Measurements from ENCODE around the gene TAS2R60.
"Not testable (repeated sequence)": the region's sequence is repeated elsewhere in the genome, so short reads cannot be mapped to it uniquely, and the experiment has no call there.

Gene TAS2R60

GRCh38 chr7:143411976-143412708 lies 31.1 kb upstream of the TAS2R60 start:
- DNase-seq: no peak

GRCh38 chr7:143413123-143413522 lies 30.1 kb upstream of the TAS2R60 start:
- DNase-seq: no peak

DNA sequence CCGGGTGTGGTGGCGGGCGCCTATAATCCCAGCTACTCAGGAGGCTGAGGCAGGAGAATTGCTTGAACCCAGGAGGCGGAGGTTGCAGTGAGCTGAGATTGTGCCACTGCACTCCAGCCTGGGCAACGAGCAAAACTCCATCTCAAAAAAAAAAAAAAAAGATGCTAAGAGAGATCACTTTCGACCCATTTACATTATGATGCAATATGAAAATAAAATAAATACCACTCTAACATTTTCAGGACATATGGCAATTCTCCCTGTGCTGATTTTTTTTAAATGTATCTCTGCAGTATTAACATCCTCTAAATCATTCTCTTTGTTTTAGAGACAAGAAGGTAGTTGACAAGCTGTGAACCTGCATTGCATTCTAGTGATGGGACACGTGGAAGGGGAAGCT lies 28.0 kb upstream of the TAS2R60 start:
- DNase-seq: not testable (repeated sequence)

DNA sequence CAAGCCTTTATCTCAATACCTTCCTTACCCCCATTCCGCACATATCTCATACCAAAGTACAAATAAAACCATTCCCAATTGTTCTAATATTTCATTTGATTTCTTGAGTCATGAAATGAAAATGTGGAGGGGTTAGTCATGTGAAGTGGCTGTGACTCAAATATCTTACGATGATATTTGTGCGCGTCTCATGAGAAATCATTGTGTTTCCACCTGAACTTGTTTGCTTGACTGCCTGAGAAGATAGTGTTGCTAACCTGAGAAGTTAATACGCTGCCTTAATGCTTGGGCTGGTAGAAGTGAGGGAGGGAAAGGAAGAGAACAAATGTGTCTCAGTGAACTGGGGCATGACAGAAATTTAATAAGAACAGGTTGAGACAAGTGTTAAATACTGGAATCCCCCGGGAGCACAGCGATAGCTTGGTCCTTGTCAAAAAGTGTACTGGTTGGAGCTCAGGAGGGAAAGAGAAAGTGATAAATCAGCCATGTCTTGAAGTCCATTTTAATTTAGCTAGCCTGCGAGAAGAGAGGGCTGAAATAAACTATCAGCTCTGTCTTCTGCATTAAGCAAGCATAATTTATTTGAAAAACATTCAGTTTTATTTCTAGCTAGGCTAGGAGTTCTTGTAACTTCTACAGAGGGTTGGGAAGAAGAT lies 27.4 kb upstream of the TAS2R60 start:
- no peak for DNase-seq

- no peak for DNase-seq
Measured at GRCh38 chr7:143416565-143417149, 26.6 kb upstream of the TAS2R60 start.

DNA sequence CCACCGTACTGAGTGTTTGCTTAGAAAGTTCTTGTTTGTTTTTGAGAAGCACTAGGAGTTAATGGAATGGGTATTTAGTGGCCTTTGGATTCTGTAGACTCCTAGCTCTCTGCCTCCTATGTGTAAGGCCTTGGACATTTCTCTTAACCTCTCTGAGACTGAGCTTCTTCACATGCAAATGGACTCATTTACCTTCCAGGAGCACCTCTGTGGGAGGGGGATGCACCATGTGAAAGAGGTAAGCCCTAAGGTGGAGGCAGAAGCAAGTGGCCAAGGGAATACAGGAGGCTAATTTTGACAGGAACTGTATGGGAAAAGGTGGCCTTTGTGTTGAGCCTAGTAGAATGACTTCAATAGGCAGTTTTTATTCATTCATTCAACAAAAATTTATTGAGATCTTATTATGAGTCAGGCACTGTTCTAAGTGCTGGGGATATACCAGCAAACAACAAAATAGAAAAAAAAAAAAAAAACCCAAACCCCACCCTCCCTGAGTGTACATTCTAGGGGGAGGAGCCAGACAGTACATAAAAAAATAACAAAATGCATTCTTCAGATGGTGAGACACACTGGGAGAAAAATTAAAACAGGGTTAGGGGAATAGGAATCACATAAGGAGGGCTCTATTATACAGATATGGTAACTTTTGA lies 25.4 kb upstream of the TAS2R60 start:
- no peak for DNase-seq

- no peak for DNase-seq
Measured at GRCh38 chr7:143418681-143419458, 24.4 kb upstream of the TAS2R60 start.

GRCh38 chr7:143419880-143420279 lies 23.4 kb upstream of the TAS2R60 start:
- no peak for DNase-seq

DNA sequence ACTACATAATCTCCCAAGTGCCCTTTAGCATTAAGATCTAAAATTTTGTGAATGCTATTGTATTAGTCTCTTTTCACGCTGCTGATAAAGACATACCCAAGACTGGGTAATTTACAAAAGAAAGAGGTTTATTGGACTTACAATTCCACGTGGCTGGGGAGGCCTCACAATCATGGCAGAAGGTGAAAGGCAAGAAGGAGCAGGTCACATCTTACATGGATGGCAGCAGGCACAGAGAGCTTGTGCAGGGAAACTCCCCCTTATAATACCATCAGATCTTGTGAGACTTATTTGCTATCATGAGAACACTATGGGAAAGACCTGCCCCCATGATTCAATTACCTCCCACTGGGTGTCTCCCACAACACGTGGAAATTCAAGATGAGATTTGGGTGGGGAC lies 22.6 kb upstream of the TAS2R60 start:
- not testable (repeated sequence) for DNase-seq

- DNase-seq: no peak
Measured at GRCh38 chr7:143422033-143422432, 21.2 kb upstream of the TAS2R60 start.

DNA sequence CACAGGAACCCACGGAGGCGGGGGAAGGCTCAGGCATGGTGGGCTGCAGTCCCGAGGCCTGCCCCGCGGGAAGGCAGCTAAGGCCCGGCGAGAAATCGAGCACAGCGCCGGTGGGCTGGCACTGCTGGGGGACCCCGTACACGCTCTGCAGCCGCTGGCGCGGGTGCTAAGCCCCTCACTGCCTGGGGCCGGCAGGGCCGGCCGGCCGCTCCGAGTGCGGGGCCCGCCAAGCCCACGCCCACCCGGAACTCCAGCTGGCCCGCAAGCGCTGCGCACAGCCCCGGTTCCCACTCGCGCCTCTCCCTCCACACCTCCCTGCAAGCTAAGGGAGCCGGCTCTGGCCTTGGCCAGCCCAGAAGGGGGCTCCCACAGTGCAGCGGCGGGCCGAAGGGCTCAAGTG lies 18.8 kb upstream of the TAS2R60 start:
- DNase-seq: not testable (repeated sequence)

GRCh38 chr7:143426479-143427142 lies 16.6 kb upstream of the TAS2R60 start:
- no peak for DNase-seq

DNA sequence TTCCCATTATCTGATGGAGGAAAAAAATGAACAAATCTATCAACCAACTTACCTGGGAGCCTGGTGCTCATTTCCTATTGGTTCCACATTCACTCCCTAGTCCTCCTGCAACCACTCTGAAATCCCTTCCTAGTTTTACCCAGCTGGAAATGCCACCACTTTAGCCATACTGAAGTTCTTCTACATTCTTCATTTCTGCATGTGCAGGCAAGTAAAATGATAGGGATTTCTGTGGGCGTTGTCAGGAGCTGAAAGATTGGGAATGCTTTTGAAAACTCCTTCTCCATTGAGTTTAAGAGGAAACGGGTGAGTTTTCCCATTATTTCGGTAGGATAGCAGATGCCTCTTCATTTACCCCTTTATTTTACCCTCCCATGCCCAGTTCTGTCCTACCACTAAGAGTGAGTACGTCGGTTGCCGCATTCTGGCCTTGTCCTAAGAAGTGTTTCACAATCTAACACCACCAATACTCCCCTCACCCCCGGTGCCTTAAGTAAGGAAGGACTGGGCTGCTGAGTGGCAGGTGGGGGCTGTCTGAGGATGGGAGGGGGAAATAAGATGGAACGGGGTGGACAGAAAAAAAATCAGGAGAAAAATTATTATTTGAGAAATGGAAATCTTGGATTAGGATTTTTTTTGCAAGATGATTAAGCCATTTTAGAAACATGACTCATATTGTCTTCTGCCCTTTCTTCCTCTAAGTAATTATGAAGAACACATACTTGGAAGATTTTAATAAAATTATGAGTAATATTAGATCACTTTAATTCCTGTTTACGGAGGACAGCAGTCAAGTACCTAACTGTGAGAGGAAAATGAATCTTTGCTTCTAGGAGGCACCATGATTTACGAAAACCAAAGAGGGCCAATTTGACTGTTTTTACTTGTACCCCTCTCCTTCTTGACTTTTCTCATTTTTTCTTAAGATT lies 13.2 kb upstream of the TAS2R60 start:
- DNase-seq: no peak

GRCh38 chr7:143431109-143431508 lies 12.1 kb upstream of the TAS2R60 start:
- DNase-seq: no peak

- DNase-seq: no peak
Measured at GRCh38 chr7:143433759-143434158, 9.5 kb upstream of the TAS2R60 start.

DNA sequence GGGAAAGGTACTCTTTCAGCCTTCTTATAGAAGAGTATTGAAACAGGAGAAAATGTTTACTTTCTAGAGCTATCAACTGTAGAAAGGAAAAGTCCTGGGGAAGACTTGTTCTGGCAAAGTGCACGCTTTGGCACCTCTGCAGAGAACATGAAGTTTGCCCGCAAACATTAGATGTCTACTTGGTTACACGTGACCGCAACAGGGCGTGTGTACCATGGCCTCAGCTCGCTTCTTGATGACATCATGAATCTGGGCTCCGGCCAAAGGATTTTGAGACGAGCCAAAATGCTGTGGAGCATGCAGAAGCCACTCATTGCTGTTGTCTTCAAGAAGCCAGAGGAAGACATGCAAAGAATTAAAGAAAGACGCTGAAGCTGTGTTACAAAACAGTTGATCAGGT lies 8.6 kb upstream of the TAS2R60 start:
- DNase-seq: no peak

DNA sequence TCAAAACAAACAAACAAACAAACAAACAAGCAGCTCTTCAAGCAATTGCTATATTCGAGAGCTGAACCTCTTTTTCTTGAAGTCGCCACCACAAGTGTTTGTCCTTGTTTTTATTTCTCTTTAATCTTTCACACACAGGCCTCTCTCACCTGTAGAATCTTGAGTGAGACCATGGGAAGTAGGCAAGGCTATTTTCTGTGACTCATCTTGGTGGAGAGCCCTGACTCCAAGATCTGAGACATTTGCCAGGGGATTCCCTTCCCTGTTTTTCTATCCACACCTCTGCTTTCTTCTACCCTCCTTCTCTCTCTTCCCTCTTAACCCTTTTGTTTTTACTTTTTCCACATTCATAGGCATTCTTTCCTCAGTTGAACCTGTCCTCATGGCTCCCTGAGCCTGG lies 8.0 kb upstream of the TAS2R60 start:
- no peak for DNase-seq

GRCh38 chr7:143436325-143436946 lies 6.8 kb upstream of the TAS2R60 start:
- DNase-seq: no peak

GRCh38 chr7:143437578-143437977 lies 5.7 kb upstream of the TAS2R60 start:
- no peak for DNase-seq

GRCh38 chr7:143439866-143440265 lies 3.4 kb upstream of the TAS2R60 start:
- no peak for DNase-seq
